H9 (cell line): ENCODE measurements around the gene PDXK. TPM values are rescaled to one million over a fixed set of nuclear protein-coding genes. Genes with fewer than 3 reads are reported as not detected.

Source experiments
- DNase-seq: peaks from one replicate; pipeline ENCODE4 v3.0.0-alpha.2; 2017
- H2AFZ ChIP-seq: one replicate; pipeline ENCODE4 v1.6.1; 2013; ENCODE audit warnings: mild to moderate bottlenecking, low read length, control low read depth, moderate library complexity
- H2AK5ac ChIP-seq: 2 replicates; pipeline ENCODE4 v1.6.1; 2013; ENCODE audit warnings: low read length, control low read depth, mixed read lengths; ENCODE audit not compliant: insufficient read length
- H2BK120ac ChIP-seq: one replicate; pipeline ENCODE4 v1.6.1; 2013; ENCODE audit warnings: low read depth, mild to moderate bottlenecking, low read length, control low read depth, inconsistent platforms; ENCODE audit not compliant: poor library complexity, severe bottlenecking
- H2BK12ac ChIP-seq: 2 replicates; pipeline ENCODE4 v1.6.1; 2013; ENCODE audit warnings: low read length, control low read depth, mixed read lengths, low read depth; ENCODE audit not compliant: insufficient read length
- H2BK15ac ChIP-seq: 2 replicates; pipeline ENCODE4 v1.6.1; 2013; ENCODE audit warnings: low read depth, low read length, control low read depth
- H2BK20ac ChIP-seq: one replicate; pipeline ENCODE4 v1.6.1; 2013; ENCODE audit warnings: low read depth, mild to moderate bottlenecking, low read length, control low read depth, inconsistent platforms; ENCODE audit not compliant: poor library complexity, severe bottlenecking
- H2BK5ac ChIP-seq: 2 replicates; pipeline ENCODE4 v1.6.1; 2013; ENCODE audit warnings: low read length, control low read depth, mixed read lengths; ENCODE audit not compliant: insufficient read length
- H3K14ac ChIP-seq: 2 replicates; pipeline ENCODE4 v1.6.1; 2013; ENCODE audit warnings: low read length, control low read depth; ENCODE audit not compliant: insufficient read depth
- H3K18ac ChIP-seq: 2 replicates; pipeline ENCODE4 v1.6.1; 2013; ENCODE audit warnings: low read depth, mild to moderate bottlenecking, mixed read lengths, low read length, control low read depth; ENCODE audit not compliant: insufficient read length
- H3K23ac ChIP-seq: 2 replicates; pipeline ENCODE4 v1.6.1; 2013; ENCODE audit warnings: low read length, control low read depth, mixed read lengths, low read depth; ENCODE audit not compliant: insufficient read length
- H3K23me2 ChIP-seq: 2 replicates; pipeline ENCODE4 v1.6.1; 2013; ENCODE audit warnings: low read depth, mild to moderate bottlenecking, mixed read lengths, low read length, control low read depth; ENCODE audit not compliant: insufficient read length, poor library complexity, severe bottlenecking
- H3K27ac ChIP-seq: 2 replicates; pipeline ENCODE4 v1.5.1; 2013; ENCODE audit warnings: low read length, control low read depth, mixed read lengths, low read depth; ENCODE audit not compliant: insufficient read length
- H3K27me3 ChIP-seq: 2 replicates; pipeline ENCODE4 v1.6.1; 2013; ENCODE audit warnings: low read length, control low read depth, inconsistent platforms; ENCODE audit not compliant: insufficient read depth
- H3K4ac ChIP-seq: 2 replicates; pipeline ENCODE4 v1.6.1; 2013; ENCODE audit warnings: low read depth, mild to moderate bottlenecking, control low read depth, inconsistent platforms, low read length, moderate library complexity
- H3K4me1 ChIP-seq: 2 replicates; pipeline ENCODE4 v1.6.1; 2013; ENCODE audit warnings: low read length, control low read depth, inconsistent platforms; ENCODE audit not compliant: insufficient read depth
- H3K4me2 ChIP-seq: 2 replicates; pipeline ENCODE4 v1.6.1; 2013; ENCODE audit warnings: low read length, control low read depth, mixed read lengths; ENCODE audit not compliant: insufficient read length, insufficient read depth
- H3K56ac ChIP-seq: 2 replicates; pipeline ENCODE4 v1.6.1; 2013; ENCODE audit warnings: low read depth, mild to moderate bottlenecking, mixed read lengths, low read length, control low read depth; ENCODE audit not compliant: insufficient read length
- H3K79me1 ChIP-seq: 2 replicates; pipeline ENCODE4 v1.6.1; 2013; ENCODE audit warnings: low read depth, mild to moderate bottlenecking, moderate library complexity, low read length, control low read depth, inconsistent platforms; ENCODE audit not compliant: insufficient read depth, poor library complexity, severe bottlenecking
- H3K79me2 ChIP-seq: 2 replicates; pipeline ENCODE4 v1.6.1; 2013; ENCODE audit warnings: low read length, control low read depth, inconsistent platforms; ENCODE audit not compliant: insufficient read depth
- H3K9ac ChIP-seq: 2 replicates; pipeline ENCODE4 v1.6.1; 2013; ENCODE audit warnings: low read length, control low read depth, mixed read lengths; ENCODE audit not compliant: insufficient read length; ENCODE audit errors: extremely low read depth
- H3K9me3 ChIP-seq: one replicate; pipeline ENCODE4 v1.6.1; 2013; ENCODE audit warnings: low read depth, low read length, inconsistent platforms; ENCODE audit not compliant: control insufficient read depth
- H3T11ph ChIP-seq: one replicate; pipeline ENCODE4 v1.6.1; 2013; ENCODE audit warnings: mild to moderate bottlenecking, low read length, control low read depth, inconsistent platforms
- H4K20me1 ChIP-seq: one replicate; pipeline ENCODE4 v1.6.1; 2013; ENCODE audit not compliant: control insufficient read depth, insufficient read length, insufficient read depth
- H4K5ac ChIP-seq: 2 replicates; pipeline ENCODE4 v1.6.1; 2013; ENCODE audit warnings: low read depth, mild to moderate bottlenecking, mixed read lengths, low read length, control low read depth; ENCODE audit not compliant: insufficient read length
- H4K8ac ChIP-seq: replicated peaks from 2 replicates; pipeline ENCODE4 v1.6.1; 2013; ENCODE audit warnings: low read length, control low read depth, mixed read lengths, low read depth; ENCODE audit not compliant: insufficient read length
- H4K91ac ChIP-seq: 2 replicates; pipeline ENCODE4 v1.6.1; 2013; ENCODE audit warnings: low read depth, mild to moderate bottlenecking, moderate library complexity, mixed read lengths, low read length, control low read depth; ENCODE audit not compliant: insufficient read length
- H3K27ac Mint-ChIP-seq, 3 experiments: 2 replicates in 2 of 3; 3 replicates in 1 of 3; pipeline ENCODE4 v1.8.0; 2020 to 2021; ENCODE audit warnings: mixed read lengths in 3 of 3, mild to moderate bottlenecking in 1 of 3, moderate library complexity in 1 of 3
- H3K27me3 Mint-ChIP-seq: 2 replicates; pipeline ENCODE4 v1.8.0; 2021; ENCODE audit warnings: low read depth, mild to moderate bottlenecking, moderate library complexity, mixed read lengths
- H3K36me3 Mint-ChIP-seq, 3 experiments: 2 replicates in 2 of 3; 3 replicates in 1 of 3; pipeline ENCODE4 v1.8.0; 2020 to 2021; ENCODE audit warnings: low read depth in 3 of 3, mixed read lengths in 3 of 3; ENCODE audit not compliant: insufficient read depth in 1 of 3
- H3K4me1 Mint-ChIP-seq, 2 experiments: 2 replicates each; pipeline ENCODE4 v1.8.0; 2020; ENCODE audit warnings: mixed read lengths in 2 of 2
- H3K4me3 Mint-ChIP-seq, 2 experiments: 2 replicates in 1 of 2; 3 replicates in 1 of 2; pipeline ENCODE4 v1.8.0; 2020 to 2021; ENCODE audit warnings: mild to moderate bottlenecking in 2 of 2, mixed read lengths in 2 of 2, moderate library complexity in 1 of 2
- H3K9me3 Mint-ChIP-seq, 2 experiments: 2 replicates in 1 of 2; 3 replicates in 1 of 2; pipeline ENCODE4 v1.8.0; 2020; ENCODE audit warnings: mild to moderate bottlenecking in 2 of 2, mixed read lengths in 2 of 2, moderate library complexity in 1 of 2
- WGBS: extraction: QIAGEN DNeasy Blood & Tissue Kit; methylation state at CpG from one replicate; pipeline ENCODE4 v1.1.7; 2013; ENCODE audit warnings: missing lambda C conversion rate, low lambda C conversion rate, mixed read lengths; ENCODE audit not compliant: insufficient read length; ENCODE audit errors: extremely low coverage; 5-methylcytosine and 5-hydroxymethylcytosine counted together
- total RNA-seq: library from RNA; stranded (reverse); gene quantifications from 2 replicates; pipeline ENCODE4 v1.2.1, GENCODE V29; 2021
- TF ChIP-seq, protein P1 (sequence below): fragments of 200-600 bp; sonication (generic); conservative IDR thresholded peaks from 3 replicates; pipeline ENCODE4 v1.8.0; 2021; ENCODE audit warnings: antibody characterized with exemption, mild to moderate bottlenecking

The PDXK gene
- total RNA-seq, 1 experiment from 2014 or later = 109 TPM

GRCh38 chr21:43694437-43695079 lies 24.4 kb upstream of the PDXK start:
- no peaks in the 10 kb centered on the region for H4K20me1 ChIP-seq

More at GRCh38 chr21:43694437-43695079, 24.4 kb upstream of the PDXK start:
- H3K27me3 ChIP-seq = no peaks in the 10 kb centered on the region
- no peak overlapping the region for H3K27ac ChIP-seq
- H3K27ac Mint-ChIP-seq = peak overlapping the region in 1 of 3 experiments; percentile 86; a peak in 2 of 7 replicates
- TF ChIP-seq, protein P1, sequence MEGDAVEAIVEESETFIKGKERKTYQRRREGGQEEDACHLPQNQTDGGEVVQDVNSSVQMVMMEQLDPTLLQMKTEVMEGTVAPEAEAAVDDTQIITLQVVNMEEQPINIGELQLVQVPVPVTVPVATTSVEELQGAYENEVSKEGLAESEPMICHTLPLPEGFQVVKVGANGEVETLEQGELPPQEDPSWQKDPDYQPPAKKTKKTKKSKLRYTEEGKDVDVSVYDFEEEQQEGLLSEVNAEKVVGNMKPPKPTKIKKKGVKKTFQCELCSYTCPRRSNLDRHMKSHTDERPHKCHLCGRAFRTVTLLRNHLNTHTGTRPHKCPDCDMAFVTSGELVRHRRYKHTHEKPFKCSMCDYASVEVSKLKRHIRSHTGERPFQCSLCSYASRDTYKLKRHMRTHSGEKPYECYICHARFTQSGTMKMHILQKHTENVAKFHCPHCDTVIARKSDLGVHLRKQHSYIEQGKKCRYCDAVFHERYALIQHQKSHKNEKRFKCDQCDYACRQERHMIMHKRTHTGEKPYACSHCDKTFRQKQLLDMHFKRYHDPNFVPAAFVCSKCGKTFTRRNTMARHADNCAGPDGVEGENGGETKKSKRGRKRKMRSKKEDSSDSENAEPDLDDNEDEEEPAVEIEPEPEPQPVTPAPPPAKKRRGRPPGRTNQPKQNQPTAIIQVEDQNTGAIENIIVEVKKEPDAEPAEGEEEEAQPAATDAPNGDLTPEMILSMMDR = no peak
- no peaks in the 10 kb centered on the region for H3K23me2 ChIP-seq
- H3K4me1 Mint-ChIP-seq = no peaks in the 10 kb centered on the region
- no peak overlapping the region for H3K14ac ChIP-seq
- no peak overlapping the region for H3K4ac ChIP-seq
- no peaks in the 10 kb centered on the region for H3K9me3 ChIP-seq
- H3K27me3 Mint-ChIP-seq = no peaks in the 10 kb centered on the region
- H3K18ac ChIP-seq = no peak overlapping the region
- no peak overlapping the region for H4K91ac ChIP-seq
- no peak overlapping the region for H3K23ac ChIP-seq
- no peak overlapping the region for H2BK12ac ChIP-seq
- H3K4me2 ChIP-seq = no peak overlapping the region
- no CpG with 5 or more reads among the region's 27 CpGs for WGBS
- no peak overlapping the region for H3K56ac ChIP-seq
- H3K4me3 Mint-ChIP-seq = no peak overlapping the region
- no peak overlapping the region for H2BK5ac ChIP-seq
- no peak overlapping the region for H3K9ac ChIP-seq
- H3K4me1 ChIP-seq = no peaks in the 10 kb centered on the region
- DNase-seq = no peak
- H2BK15ac ChIP-seq = no peak overlapping the region
- no peak overlapping the region for H3T11ph ChIP-seq
- no peak overlapping the region for H2AFZ ChIP-seq
- H3K79me2 ChIP-seq = no peaks in the 10 kb centered on the region
- H3K9me3 Mint-ChIP-seq = no peaks in the 10 kb centered on the region
- H3K79me1 ChIP-seq = no peaks in the 10 kb centered on the region
- H4K5ac ChIP-seq = no peak overlapping the region
- peaks cover 26 to 76% (median 65%) of the 10 kb centered on the region in 3 experiments; a peak in 6 of 7 replicates for H3K36me3 Mint-ChIP-seq
- no peak overlapping the region for H2BK120ac ChIP-seq
- no peak overlapping the region for H2AK5ac ChIP-seq
- no peak overlapping the region for H4K8ac ChIP-seq
- no peak overlapping the region for H2BK20ac ChIP-seq
